ENCODE measurements around the gene BDH2.

BDH2 gene

DNA sequence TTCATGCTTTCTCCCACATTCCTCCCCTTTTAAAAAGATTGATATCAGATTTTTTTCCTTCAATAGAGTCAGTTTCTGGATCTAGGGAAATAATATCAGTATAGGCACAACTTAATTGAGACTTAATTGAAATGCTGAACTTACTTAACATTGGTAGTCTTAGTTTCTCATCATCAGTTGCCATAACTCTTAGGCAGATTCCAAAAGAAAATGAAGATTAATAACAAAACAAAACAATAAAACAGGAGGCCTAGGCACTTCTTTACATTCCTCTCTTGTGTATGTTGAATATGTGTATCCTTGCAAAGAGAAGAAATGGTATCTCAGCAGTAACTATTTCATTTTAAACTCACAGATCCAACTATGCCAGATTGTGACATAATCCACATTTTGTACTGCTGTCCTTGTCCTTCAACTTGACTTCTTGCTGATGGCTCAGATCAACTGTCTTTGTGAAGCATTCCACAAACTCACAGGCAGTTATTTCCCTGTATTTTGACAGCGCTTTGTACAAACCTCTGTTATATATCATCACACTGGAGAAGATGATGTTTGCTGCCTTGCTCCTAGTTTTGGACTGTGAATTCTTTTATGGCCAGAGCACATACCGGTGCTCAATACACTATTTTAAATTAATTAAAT lies 14.0 kb downstream of the BDH2 start:
- no peak overlapping the region for H3K4me2 ChIP-seq (ENCODE audit: low read length)
- no peak overlapping the region for H2AFZ ChIP-seq (ENCODE audit: low read length)
- no peaks in the 10 kb centered on the region for H3K79me2 ChIP-seq (ENCODE audit: insufficient read depth, low read length)
- H3K36me3 ChIP-seq (ENCODE audit: insufficient read depth, low read length): peaks cover 2% of the 10 kb centered on the region; the same call in 1 of the 2 replicates
- H3K9me3 ChIP-seq (ENCODE audit: low read length): no peaks in the 10 kb centered on the region
- H3K27ac ChIP-seq (ENCODE audit: low read depth, low read length, poor library complexity, severe bottlenecking): no peak overlapping the region
- H3F3A ChIP-seq (ENCODE audit: insufficient read depth, low read length): no peaks in the 10 kb centered on the region
- no peak overlapping the region for H3K9ac ChIP-seq (ENCODE audit: low read length)
- no peaks in the 10 kb centered on the region for H4K20me1 ChIP-seq (ENCODE audit: insufficient read depth, low read length)
- no peaks in the 10 kb centered on the region for H3K4me1 ChIP-seq (ENCODE audit: insufficient read depth, low read length, severe bottlenecking)
- H3K4me3 ChIP-seq (ENCODE audit: low read depth, low read length, poor library complexity, severe bottlenecking): no peak overlapping the region
- no peaks in the 10 kb centered on the region for H3K27me3 ChIP-seq (ENCODE audit: insufficient read depth, low read length)
- no peak for TF ChIP-seq EZH2 (IDR thresholded peaks at IDR 0.05; ENCODE audit: borderline replicate concordance, low read length)
- TF ChIP-seq CTCF (IDR thresholded peaks at IDR 0.05; ENCODE audit: low read length): no peak
- H3K9me2 ChIP-seq (ENCODE audit: low read depth, low read length): no peaks in the 10 kb centered on the region

DNA sequence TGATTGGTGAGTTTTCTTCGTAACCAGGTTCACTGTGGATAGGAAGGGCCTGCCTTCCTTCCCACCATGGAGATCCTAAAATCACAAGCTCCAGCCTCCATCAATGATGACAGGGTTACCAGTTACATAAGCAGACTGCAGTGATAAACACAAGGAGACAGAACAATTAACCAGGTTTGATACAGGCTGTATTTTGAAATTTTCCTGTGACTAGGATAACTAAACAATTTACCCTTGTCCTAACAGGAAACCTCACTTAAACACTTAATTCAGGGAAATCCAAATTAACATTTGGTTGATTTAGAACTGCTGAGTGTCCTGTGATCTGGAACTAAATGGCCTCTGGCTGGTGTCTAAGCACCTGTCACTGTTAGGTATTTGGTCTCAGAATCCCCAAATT lies 20.0 kb downstream of the BDH2 start:
- H3K9me2 ChIP-seq (ENCODE audit: low read depth, low read length): no peaks in the 10 kb centered on the region
- H3K36me3 ChIP-seq (ENCODE audit: insufficient read depth, low read length): no peaks in the 10 kb centered on the region
- H3K9ac ChIP-seq (ENCODE audit: low read length): no peak overlapping the region
- TF ChIP-seq CTCF (IDR thresholded peaks at IDR 0.05; ENCODE audit: low read length) (no peak), EZH2 (IDR thresholded peaks at IDR 0.05; ENCODE audit: borderline replicate concordance, low read length) (no peak)
- H3K4me3 ChIP-seq (ENCODE audit: low read depth, low read length, poor library complexity, severe bottlenecking): no peak overlapping the region
- H2AFZ ChIP-seq (ENCODE audit: low read length): no peak overlapping the region
- no peaks in the 10 kb centered on the region for H3F3A ChIP-seq (ENCODE audit: insufficient read depth, low read length)
- peaks cover 33% of the 10 kb centered on the region for H3K4me1 ChIP-seq (ENCODE audit: insufficient read depth, low read length, severe bottlenecking)
- peak overlapping the region; percentile 56 for H3K27ac ChIP-seq (ENCODE audit: low read depth, low read length, poor library complexity, severe bottlenecking)
- peaks cover 11% of the 10 kb centered on the region for H3K79me2 ChIP-seq (ENCODE audit: insufficient read depth, low read length)
- no peaks in the 10 kb centered on the region for H4K20me1 ChIP-seq (ENCODE audit: insufficient read depth, low read length)
- H3K4me2 ChIP-seq (ENCODE audit: low read length): no peak overlapping the region
- H3K9me3 ChIP-seq (ENCODE audit: low read length): no peaks in the 10 kb centered on the region
- H3K27me3 ChIP-seq (ENCODE audit: insufficient read depth, low read length): no peaks in the 10 kb centered on the region

DNA sequence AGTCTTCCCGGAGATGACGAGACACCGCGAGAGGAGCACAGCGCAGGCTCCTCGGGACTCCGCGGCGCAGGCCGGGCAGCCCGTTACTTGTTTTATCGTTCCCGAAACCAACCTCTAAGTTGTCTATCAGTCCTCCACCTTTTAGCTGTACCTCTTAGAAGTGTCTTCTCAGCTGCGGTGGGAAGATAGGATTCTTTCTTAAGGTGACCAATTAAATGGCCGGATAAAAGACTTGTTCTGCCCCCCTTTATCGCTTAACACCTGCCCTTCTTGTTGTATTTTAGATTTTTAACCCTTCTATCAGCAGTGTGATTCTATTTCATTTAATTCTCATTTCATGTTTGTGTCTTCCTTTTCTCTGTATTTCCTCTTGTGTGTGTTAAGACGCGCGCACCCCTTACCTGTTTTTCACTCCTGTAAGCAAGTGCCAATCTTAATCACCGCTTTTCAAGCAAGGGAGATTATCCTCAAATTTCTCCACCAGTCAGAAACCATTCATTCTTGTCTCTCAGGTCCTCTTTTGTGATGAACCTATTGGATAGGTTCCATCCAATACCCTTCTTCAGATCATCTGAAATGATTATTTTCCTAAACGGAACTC lies 22.8 kb downstream of the BDH2 start, which contains the start of gene SLC9B2:
TSS of gene SLC9B2 (minus strand) at position 15 of the 601 bp plus-strand sequence. CDS start 9,211 bp downstream, outside the sequence.
- Histone ChIP-seq H3K36me3 (ENCODE audit: insufficient read depth, low read length) (peaks cover 18% of the 10 kb centered on the region), H4K20me1 (ENCODE audit: insufficient read depth, low read length) (no peaks in the 10 kb centered on the region), H3K4me3 (ENCODE audit: low read depth, low read length, poor library complexity, severe bottlenecking) (peak within 1 kb of the TSS; percentile 67), H3F3A (ENCODE audit: insufficient read depth, low read length) (no peaks in the 10 kb centered on the region), H3K9me2 (ENCODE audit: low read depth, low read length) (no peaks in the 10 kb centered on the region), H3K4me1 (ENCODE audit: insufficient read depth, low read length, severe bottlenecking) (peaks cover 47% of the 10 kb centered on the region), H3K79me2 (ENCODE audit: insufficient read depth, low read length) (peaks cover 36% of the 10 kb centered on the region), H3K4me2 (ENCODE audit: low read length) (peak within 1 kb of the TSS; percentile 95), H3K9me3 (ENCODE audit: low read length) (no peaks in the 10 kb centered on the region), H3K27ac (ENCODE audit: low read depth, low read length, poor library complexity, severe bottlenecking) (peak within 1 kb of the TSS; percentile 89), H3K27me3 (ENCODE audit: insufficient read depth, low read length) (no peaks in the 10 kb centered on the region), H2AFZ (ENCODE audit: low read length) (peak within 1 kb of the TSS; percentile 80), H3K9ac (ENCODE audit: low read length) (peak within 1 kb of the TSS; percentile 74)
- TF ChIP-seq CTCF (IDR thresholded peaks at IDR 0.05; ENCODE audit: low read length): no peak
- no peak for TF ChIP-seq EZH2 (IDR thresholded peaks at IDR 0.05; ENCODE audit: borderline replicate concordance, low read length)
